Endothelial cell (in vitro differentiated cells): ENCODE measurements around the gene HDAC4. TPM values are rescaled to one million over a fixed set of nuclear protein-coding genes. Genes with fewer than 3 reads are reported as not detected.

Experiments
- DNase-seq: peaks from one replicate; pipeline ENCODE4 v3.0.0; 2021; ENCODE audit warnings: low spot score
- H3K27ac Mint-ChIP-seq: one replicate; pipeline ENCODE4 v1.8.0; 2021; ENCODE audit warnings: mixed read lengths, inconsistent platforms; ENCODE audit not compliant: unreplicated experiment
- H3K27me3 Mint-ChIP-seq: one replicate; pipeline ENCODE4 v1.8.0; 2021; ENCODE audit warnings: mild to moderate bottlenecking, moderate library complexity, mixed read lengths, inconsistent platforms; ENCODE audit not compliant: unreplicated experiment
- H3K36me3 Mint-ChIP-seq: one replicate; pipeline ENCODE4 v1.8.0; 2021; ENCODE audit warnings: mild to moderate bottlenecking, low read depth, mixed read lengths, inconsistent platforms; ENCODE audit not compliant: unreplicated experiment
- H3K4me1 Mint-ChIP-seq: one replicate; pipeline ENCODE4 v1.8.0; 2021; ENCODE audit warnings: mild to moderate bottlenecking, mixed read lengths, inconsistent platforms; ENCODE audit not compliant: unreplicated experiment
- H3K4me3 Mint-ChIP-seq: one replicate; pipeline ENCODE4 v1.8.0; 2021; ENCODE audit warnings: mild to moderate bottlenecking, mixed read lengths, inconsistent platforms; ENCODE audit not compliant: unreplicated experiment
- H3K9me3 Mint-ChIP-seq: one replicate; pipeline ENCODE4 v1.8.0; 2021; ENCODE audit warnings: mixed read lengths, inconsistent platforms; ENCODE audit not compliant: unreplicated experiment
- CTCF ChIP-seq: fragments of 200-600 bp; sonication (generic); IDR thresholded peaks from one replicate; pipeline ENCODE4 v1.5.0; 2021; ENCODE audit warnings: antibody characterized with exemption; ENCODE audit not compliant: unreplicated experiment
- total RNA-seq: library from RNA; stranded (reverse); fragmentation: NEBNext Ultra II Directional; extraction: Animal tissue kit (Norgen Biotek cat#: 25700); gene quantifications from one replicate; pipeline ENCODE4 v1.2.1, GENCODE V29; 2021; ENCODE audit not compliant: unreplicated experiment

The HDAC4 gene
- total RNA-seq, 1 donor from 2014 or later: 26.0 TPM

DNA sequence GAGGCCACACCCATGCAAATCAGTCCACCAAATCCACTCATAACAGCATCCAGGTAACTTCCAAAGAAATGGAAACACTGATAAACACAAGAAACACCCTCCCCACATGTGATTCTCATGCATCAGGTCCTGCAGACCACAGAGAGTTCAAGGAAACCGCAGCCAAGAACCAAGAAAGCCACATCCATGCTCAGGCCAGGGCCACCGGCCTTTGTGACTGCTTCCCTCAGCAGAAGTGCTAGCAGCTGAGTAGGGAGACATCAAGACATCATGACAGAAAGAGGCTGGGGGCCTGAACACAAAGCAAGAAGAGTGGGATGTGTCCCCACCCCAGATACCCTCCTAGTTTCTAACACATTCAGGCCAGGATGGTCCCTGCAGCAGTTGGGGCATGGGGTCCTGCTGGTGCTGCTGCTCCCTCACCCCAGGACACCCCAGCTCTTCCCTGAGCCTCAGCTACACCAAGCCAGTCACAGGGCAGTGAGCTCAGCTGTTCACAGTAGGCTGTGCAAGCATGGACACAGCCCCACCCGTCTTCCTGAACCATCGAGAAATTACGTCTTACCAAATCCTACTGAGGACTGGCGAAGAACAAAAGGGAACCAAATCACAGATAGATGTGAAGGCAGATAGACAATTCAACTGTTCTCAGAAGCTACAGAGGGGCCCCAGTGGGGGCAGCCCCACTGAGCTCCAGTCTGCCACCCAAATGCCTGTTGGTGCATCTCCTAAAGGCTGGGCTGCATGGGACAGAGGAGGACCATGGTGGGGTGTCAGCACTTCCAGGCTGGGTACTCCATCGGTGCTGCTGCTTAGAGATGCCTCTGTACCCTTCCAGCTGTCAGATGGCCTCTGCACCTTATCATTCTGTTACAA is 60.9 kb downstream of the HDAC4 start:
- TF ChIP-seq CTCF: no peak
- H3K27me3 Mint-ChIP-seq: peaks cover 2% of the 10 kb centered on the region
- DNase-seq: no peak
- H3K4me3 Mint-ChIP-seq: no peak overlapping the region
- no peaks in the 10 kb centered on the region for H3K9me3 Mint-ChIP-seq
- H3K36me3 Mint-ChIP-seq: peaks cover 5% of the 10 kb centered on the region
- peaks cover 14% of the 10 kb centered on the region for H3K4me1 Mint-ChIP-seq
- H3K27ac Mint-ChIP-seq: no peak overlapping the region

DNA sequence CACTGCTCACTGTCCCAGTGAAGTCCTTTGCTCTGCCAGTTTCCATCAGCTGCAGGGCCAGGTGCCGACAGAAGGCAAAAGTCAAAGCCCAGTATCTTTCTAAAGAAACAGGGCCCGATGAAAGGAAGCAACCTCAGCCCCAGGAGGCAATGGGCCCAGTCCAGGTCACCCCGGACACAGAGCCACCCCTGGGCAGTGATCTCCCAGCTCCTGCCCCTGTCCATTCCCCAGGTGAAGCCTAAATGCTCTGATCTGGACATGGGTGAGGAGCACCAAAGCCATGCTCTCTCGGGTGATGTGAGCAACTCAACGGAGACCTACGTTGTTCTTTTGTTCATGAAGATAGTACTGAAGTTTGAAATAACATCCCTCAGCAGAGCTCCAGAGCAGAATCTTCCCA is 61.6 kb downstream of the HDAC4 start:
- peaks cover 2% of the 10 kb centered on the region for H3K27me3 Mint-ChIP-seq
- H3K4me3 Mint-ChIP-seq: no peak overlapping the region
- no peaks in the 10 kb centered on the region for H3K9me3 Mint-ChIP-seq
- peaks cover 5% of the 10 kb centered on the region for H3K36me3 Mint-ChIP-seq
- no peak for TF ChIP-seq CTCF
- peaks cover 14% of the 10 kb centered on the region for H3K4me1 Mint-ChIP-seq
- no peak for DNase-seq
- no peak overlapping the region for H3K27ac Mint-ChIP-seq

DNA sequence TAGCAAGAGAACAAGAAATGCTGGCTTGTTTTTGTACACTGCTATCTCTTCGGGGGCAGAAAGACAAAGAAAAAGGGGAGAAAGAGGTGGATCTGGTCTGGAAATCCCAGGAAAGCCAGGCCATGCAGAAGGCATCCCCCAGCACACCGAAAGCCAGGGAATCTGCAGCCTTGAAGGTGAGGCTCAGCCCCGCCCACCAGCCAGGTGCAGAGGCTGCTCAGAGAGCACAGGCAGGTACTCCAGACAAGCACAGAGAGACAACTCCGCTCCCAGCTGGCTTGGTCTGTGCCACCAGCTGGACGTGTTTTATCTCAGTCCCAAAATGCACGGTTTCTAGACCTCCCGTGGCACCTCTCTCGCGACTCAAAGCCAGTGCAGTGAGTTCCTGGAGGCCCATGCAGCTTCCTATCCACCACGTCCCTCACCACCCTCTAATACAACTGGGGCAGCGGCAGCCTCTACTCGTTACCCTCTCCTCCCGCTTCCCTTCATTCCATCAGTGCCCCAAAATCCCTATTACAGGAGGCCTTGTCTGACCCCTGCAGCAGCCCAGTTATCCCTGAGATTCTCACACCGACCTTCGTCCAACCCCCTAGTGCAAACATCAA is 62.8 kb downstream of the HDAC4 start:
- H3K9me3 Mint-ChIP-seq: no peaks in the 10 kb centered on the region
- no peak overlapping the region for H3K4me3 Mint-ChIP-seq
- peaks cover 5% of the 10 kb centered on the region for H3K36me3 Mint-ChIP-seq
- H3K4me1 Mint-ChIP-seq: peaks cover 14% of the 10 kb centered on the region
- H3K27me3 Mint-ChIP-seq: no peaks in the 10 kb centered on the region
- DNase-seq: no peak
- no peak overlapping the region for H3K27ac Mint-ChIP-seq
- TF ChIP-seq CTCF: no peak

- peaks cover 14% of the 10 kb centered on the region for H3K4me1 Mint-ChIP-seq
- TF ChIP-seq CTCF: no peak
- H3K9me3 Mint-ChIP-seq: no peaks in the 10 kb centered on the region
- no peaks in the 10 kb centered on the region for H3K27me3 Mint-ChIP-seq
- peaks cover 3% of the 10 kb centered on the region for H3K36me3 Mint-ChIP-seq
- H3K4me3 Mint-ChIP-seq: no peak overlapping the region
- H3K27ac Mint-ChIP-seq: no peak overlapping the region
- no peak for DNase-seq
Measured at GRCh38 chr2:239337122-239337876, 63.5 kb downstream of the HDAC4 start.
